Kidney glomerular epithelial cell (primary cell): ENCODE results near the gene MLH3.

Experiments
- DNase-seq: peaks from one replicate; lab custom pipeline; 2025; lab: John Stamatoyannopoulos, UW

Gene MLH3

GRCh38 chr14:75066691-75067090, 15.4 kb upstream of the MLH3 start:
- no peak for DNase-seq

- DNase-seq: no peak
Measured at GRCh38 chr14:75064205-75064567, 12.9 kb upstream of the MLH3 start.

GRCh38 chr14:75063491-75064204, 12.4 kb upstream of the MLH3 start, which contains the start of gene ACYP1:
TSS of gene ACYP1 (minus strand) at chr14:75064024. CDS start at chr14:75063553, 471 bp downstream.
- DNase-seq: peak; percentile 79

DNA sequence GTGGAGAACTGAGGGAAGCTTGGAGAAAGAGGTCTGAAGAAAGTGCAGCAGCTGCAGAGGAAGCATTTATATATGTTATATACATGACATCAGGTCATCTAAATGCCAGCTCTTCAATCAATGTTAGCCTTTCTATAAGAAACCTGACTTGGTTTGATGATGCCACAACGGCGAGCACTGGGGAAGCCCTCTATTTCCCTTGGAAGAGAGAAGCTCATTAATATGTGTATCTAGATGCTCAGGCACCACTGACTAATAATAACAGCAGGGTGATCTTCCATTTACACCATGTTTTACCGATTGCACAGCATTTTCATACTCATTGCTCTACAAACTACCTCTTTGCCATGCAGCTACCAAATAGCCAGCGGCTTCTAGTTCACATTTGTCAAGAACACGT, 11.7 kb upstream of the MLH3 start:
- DNase-seq: no peak

- DNase-seq: no peak
Measured at GRCh38 chr14:75060420-75060819, 9.2 kb upstream of the MLH3 start.

- peak; percentile 34 for DNase-seq
Measured at GRCh38 chr14:75059642-75060041, 8.4 kb upstream of the MLH3 start.

DNA sequence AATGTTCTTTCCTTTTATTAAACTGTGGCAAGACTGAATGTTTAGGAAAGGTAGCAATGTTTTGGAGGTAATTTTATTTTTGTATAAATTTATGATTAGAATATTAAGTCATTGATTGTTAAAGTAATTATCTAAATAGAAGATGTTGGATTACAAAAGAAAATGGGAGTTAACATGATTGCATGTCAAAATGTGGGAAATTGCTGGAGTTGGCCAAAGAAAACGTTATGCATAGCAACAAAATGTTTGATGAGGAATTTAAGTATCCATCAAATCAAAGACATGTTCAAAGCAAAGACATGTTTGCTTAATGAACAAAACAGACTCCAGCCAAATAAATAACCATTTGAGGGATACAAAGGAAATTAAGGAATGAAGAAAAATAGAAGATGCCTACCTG, 3.2 kb upstream of the MLH3 start:
- no peak for DNase-seq

DNA sequence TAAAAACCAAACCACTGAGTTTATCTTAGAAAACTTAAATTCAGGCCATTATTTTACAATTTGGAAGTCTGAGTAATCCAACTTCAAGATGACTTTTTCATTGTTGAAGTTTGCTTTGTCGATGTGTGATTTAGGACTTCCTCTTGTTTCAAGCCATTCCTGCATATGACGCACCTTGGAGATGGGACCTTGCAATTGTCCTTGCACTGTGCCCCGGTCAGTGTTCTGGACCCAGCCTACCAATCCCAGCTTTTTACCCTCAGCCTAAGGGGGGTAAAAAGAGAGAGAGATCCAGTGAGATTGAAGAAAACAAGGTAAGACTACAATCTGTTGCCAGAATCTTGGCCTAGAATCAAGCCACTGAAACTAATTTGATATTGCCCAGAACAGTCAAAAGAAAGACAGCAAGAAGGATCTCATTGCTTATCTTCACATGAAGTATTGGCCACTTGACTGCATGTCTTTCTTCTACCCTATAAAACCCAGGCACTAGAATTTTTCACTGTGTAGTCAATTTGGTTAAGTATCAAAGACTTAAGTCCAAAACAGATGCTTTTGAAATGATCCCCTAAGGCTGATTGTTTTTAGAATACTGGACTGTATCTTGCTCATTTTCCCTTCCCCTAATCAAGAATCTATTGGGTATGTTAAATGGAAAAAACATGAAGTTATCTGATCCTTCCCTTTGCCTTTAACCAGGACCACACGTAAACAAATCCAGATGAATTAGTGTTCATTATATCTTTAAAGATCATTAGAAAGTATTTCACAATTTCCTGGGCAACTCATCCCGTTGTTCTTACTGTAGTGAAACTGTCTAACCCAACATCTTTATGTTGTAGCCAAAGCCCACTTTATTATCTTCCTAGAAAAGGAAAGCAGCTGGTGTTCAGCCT, 2.4 kb upstream of the MLH3 start:
- DNase-seq: no peak

GRCh38 chr14:75051556-75051899, 261 bp upstream of the MLH3 start:
- DNase-seq: no peak

DNA sequence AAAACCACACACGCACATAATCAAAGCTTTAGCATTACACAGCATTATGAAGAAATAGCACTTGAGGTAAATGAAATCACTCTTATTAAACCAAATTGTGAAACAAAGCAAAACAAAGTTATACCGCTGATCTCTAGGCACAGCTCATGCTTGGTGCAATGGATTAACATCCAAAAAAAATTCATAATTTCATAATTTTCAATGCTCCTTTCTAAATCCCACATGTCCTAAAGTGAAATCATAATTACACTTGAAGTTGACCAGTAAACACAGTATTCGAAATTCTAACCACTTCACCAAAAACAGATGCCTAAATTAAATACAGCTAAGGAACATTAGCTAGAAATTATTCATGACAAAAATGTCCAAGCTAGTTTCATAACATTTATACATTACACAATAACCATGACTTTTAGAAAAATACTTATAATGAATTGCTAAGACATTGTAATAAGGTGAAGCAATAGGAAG, 1.5 kb downstream of the MLH3 start:
- DNase-seq: no peak

- DNase-seq: no peak
Measured at GRCh38 chr14:75049136-75049535, 2.1 kb downstream of the MLH3 start.

GRCh38 chr14:75048101-75048500, 3.2 kb downstream of the MLH3 start:
- no peak for DNase-seq

DNA sequence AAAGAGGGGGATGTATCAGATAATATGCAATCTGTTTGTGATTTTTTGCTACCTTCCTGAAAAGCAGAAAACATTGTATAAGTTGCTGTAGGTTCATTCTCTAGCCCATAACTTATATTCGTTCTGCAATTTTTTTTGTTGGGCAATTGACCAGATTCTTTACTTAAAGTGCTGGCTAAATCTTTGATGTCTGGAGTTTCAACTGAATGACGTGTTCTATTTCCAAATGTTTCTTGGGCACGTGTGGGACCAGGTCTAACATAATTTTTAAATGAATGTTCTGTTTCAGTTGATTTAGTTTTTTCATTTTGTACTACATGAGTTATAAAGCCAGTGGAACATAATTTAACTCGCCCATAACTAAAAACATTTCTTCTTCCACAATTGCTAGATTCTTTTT, 3.8 kb downstream of the MLH3 start:
- DNase-seq: no peak

- DNase-seq: peak; percentile 14
Measured at GRCh38 chr14:75046899-75047298, 4.4 kb downstream of the MLH3 start.

DNA sequence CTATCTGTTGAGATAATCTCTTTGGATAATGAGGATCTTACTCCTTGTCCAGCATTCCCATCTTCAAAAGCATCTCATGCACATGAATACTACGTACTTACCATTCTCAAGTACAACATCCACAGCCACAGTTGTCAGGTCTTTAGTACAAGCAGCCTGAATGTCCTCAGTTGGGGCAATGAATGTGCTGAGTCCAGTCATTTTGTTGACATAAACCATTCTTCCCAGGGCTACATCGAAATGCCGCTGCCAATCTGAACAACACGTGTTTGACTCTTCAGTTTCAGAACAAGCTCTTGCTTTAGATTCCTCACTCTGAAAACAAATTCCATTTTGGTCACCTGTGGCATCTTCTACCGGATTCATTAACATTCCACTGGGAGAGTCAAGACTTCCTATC, 5.0 kb downstream of the MLH3 start:
- no peak for DNase-seq

GRCh38 chr14:75044752-75045151, 6.5 kb downstream of the MLH3 start:
- no peak for DNase-seq

- DNase-seq: peak; percentile 54
Measured at GRCh38 chr14:75044322-75044721, 6.9 kb downstream of the MLH3 start.

GRCh38 chr14:75042035-75042434, 9.2 kb downstream of the MLH3 start:
- DNase-seq: no peak

- peak; percentile 34 for DNase-seq
Measured at GRCh38 chr14:75041613-75042012, 9.7 kb downstream of the MLH3 start.

DNA sequence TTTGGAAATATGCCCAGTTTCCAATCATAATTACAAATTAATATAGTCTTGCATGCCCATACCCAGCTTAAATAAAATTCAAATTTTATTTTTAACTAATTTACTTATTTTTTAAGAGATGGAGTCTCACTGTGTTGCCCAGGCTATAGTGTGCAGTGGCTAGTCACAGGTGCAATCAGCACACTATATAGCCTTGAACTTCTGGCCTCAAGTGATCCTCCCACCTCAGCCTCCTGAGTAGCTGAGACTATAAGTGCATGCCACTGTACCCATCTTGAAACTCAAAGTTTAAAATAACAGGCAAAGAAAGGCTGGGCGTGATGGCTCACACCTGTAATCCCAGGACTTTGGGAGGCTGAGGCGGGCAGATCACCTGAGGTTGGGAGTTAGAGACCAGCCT, 10.3 kb downstream of the MLH3 start:
- no peak for DNase-seq

GRCh38 chr14:75040507-75040906, 10.8 kb downstream of the MLH3 start:
- no peak for DNase-seq

DNA sequence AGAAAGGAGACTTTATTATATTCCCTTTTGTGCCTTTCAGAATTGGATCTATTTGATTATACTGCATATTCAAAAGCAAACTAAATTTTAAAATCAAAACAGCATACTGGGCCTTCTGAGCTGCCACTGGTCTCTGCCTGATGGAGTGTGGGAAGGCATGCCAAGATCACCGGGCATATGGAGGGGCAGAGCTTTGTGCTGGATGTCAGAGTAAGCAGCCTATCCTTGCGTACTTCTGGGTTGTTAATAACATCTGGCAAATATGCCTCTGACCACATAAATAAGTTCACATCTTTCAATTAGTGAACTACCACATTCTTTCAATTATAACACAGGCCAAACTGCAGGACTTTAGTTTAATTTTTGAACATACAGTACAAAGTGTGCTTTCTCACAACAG, 18.3 kb downstream of the MLH3 start:
- no peak for DNase-seq

DNA sequence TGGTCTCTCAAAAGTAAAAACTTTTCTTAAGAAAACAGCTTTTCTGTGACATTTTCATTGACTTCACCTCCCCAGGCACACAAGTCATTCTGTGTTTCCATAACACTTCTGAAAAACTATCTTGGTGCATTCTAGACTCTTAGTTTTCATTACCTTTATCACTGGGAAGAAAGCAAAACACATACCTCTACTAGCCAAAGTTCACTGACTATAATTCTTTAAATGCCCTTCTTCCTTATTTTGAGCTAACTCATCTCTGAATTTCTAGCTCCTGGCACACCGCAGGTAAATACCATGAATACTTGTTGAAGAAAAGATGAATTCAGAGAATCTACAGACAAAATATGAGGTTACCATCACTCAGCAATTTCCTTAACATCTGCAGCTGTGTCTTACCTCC, 21.1 kb downstream of the MLH3 start:
- DNase-seq: no peak
